ENCODE measurements around the gene APLP2.

- TF ChIP-seq, protein P1, sequence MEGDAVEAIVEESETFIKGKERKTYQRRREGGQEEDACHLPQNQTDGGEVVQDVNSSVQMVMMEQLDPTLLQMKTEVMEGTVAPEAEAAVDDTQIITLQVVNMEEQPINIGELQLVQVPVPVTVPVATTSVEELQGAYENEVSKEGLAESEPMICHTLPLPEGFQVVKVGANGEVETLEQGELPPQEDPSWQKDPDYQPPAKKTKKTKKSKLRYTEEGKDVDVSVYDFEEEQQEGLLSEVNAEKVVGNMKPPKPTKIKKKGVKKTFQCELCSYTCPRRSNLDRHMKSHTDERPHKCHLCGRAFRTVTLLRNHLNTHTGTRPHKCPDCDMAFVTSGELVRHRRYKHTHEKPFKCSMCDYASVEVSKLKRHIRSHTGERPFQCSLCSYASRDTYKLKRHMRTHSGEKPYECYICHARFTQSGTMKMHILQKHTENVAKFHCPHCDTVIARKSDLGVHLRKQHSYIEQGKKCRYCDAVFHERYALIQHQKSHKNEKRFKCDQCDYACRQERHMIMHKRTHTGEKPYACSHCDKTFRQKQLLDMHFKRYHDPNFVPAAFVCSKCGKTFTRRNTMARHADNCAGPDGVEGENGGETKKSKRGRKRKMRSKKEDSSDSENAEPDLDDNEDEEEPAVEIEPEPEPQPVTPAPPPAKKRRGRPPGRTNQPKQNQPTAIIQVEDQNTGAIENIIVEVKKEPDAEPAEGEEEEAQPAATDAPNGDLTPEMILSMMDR (IDR thresholded peaks at IDR 0.05), result no peak
- TF ChIP-seq POLR2A (IDR thresholded peaks at IDR 0.05), result no peak
Observed at GRCh38 chr11:130109386-130109785, 39.7 kb downstream of the APLP2 start.

Measured in testis (tissue), 2 donors.